ENCODE measurements around the gene LACTB.
A peak's percentile ranks its signal among the peaks of the same experiment; 100 is the strongest.

Gene LACTB

DNA sequence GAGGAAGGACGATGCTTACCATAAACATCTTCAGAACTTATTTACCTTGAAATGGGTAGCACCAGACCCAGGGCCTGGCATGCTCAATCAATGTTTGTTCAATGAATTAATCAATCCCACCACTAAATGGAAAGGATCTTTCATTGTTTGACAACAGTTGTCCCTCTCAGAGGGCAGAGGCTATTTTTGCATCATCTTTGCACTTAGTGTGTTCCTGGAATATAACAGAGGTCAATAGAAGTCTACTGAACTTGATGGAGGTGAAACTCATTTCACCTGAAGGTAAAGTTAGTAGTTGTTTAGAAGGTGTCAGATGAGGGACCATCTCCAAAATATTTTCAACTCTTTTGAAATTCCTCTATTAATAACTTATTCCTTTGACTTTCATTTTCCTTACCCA, 36.9 kb upstream of the LACTB start:
- TF ChIP-seq, protein P1, sequence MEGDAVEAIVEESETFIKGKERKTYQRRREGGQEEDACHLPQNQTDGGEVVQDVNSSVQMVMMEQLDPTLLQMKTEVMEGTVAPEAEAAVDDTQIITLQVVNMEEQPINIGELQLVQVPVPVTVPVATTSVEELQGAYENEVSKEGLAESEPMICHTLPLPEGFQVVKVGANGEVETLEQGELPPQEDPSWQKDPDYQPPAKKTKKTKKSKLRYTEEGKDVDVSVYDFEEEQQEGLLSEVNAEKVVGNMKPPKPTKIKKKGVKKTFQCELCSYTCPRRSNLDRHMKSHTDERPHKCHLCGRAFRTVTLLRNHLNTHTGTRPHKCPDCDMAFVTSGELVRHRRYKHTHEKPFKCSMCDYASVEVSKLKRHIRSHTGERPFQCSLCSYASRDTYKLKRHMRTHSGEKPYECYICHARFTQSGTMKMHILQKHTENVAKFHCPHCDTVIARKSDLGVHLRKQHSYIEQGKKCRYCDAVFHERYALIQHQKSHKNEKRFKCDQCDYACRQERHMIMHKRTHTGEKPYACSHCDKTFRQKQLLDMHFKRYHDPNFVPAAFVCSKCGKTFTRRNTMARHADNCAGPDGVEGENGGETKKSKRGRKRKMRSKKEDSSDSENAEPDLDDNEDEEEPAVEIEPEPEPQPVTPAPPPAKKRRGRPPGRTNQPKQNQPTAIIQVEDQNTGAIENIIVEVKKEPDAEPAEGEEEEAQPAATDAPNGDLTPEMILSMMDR (conservative IDR thresholded peaks at IDR 0.05) = no peak
- H3K27ac ChIP-seq = no peak overlapping the region

DNA sequence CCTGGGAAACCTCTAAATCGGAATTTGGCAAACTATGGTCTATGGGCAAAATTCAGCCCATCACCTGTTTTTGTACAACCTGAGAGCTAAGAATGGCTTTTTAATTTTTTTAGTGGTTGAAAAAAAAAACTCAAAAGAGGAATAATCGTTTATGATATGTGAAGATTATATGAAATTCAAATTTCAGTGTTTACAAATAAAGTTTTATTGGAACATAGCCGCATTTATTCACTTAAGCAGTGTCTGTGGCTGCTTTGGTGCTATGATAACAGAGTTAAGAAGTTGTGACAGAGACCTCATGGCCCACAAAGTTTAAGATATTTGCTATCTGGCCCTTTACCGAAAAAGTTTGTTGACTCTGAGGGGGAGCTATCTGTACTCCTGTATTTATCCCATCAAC, 36.4 kb upstream of the LACTB start:
- TF ChIP-seq, protein P1 (conservative IDR thresholded peaks at IDR 0.05) = no peak
- H3K27ac ChIP-seq = no peak overlapping the region

DNA sequence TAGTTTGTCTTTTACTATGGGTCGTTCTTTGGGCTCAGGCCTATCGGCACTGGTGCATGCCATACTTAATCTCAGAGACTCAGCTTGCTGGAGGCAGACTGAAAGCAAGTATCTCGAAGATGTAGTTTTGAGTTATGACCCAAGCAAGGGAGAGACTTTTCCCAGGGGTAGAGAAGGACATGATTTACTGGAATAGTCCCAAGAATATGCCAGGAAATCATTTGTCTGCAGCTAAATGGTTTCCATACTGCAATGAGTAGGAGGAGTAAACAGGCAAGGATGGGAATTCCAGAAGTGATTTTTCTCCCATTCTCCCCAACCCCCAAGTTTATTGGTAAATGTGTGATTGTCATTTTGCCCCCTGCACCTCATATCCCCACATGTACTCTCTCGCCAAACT, 35.4 kb upstream of the LACTB start:
- no peak overlapping the region; the same call in 1 of the 2 replicates for H3K27ac ChIP-seq
- TF ChIP-seq, protein P1 (conservative IDR thresholded peaks at IDR 0.05) = no peak

DNA sequence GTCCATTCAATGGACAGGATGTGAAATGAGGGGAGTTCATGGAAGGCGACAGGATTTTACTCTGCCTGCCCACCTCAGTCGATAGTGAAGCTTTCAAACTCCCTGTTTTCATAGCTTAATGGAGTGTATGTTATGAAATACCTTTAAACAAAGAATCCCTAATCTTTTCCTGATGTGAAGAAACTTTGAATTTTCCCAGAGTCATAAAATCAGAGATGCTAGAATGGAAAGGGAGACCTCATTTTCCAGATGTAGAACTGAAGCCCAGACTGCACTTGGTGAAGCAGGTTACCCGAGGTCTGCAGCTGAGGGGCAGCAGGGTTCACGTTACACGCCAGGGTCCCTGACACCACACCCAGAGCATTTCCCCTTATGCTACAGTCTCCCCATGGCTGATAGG, 34.7 kb upstream of the LACTB start:
- TF ChIP-seq, protein P1 (conservative IDR thresholded peaks at IDR 0.05) = no peak
- no peak overlapping the region; the same call in 1 of the 2 replicates for H3K27ac ChIP-seq

DNA sequence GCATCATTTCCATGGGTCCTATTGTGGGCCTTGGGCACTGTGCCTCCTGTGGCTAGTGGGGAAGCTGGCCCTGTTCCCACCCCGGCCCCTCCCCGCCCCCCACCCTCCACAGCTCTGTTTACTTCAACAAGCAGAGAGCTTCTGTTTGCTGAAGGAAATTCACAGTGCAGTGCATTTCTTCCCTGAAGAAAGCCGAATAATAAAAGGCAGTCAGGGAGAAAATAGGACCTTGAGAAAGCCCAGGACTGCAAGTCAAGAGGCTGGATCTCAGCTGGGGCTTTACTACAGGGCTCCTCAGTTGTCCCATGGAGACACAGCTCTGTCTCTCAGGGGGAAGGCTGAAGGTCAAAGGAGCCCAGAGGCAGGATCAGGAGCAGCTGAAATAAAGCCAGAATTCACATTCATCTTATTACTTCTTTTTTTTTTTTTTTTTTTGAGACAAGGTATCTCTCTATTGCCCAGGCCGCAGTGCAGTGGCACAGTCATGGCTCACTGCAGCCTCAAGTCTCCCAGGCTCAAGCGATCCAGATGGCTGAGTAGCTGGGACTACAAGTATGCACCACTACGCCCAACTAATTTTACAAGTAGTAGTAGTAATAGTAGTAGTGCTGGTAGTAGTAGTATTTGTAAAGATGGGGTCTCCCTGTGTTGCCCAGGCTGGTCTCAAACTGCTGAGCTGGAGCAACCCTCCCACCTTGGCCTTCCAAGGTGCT, 33.0 kb upstream of the LACTB start:
- peak overlapping the region; percentile 88 for H3K27ac ChIP-seq
- TF ChIP-seq, protein P1 (conservative IDR thresholded peaks at IDR 0.05) = no peak

DNA sequence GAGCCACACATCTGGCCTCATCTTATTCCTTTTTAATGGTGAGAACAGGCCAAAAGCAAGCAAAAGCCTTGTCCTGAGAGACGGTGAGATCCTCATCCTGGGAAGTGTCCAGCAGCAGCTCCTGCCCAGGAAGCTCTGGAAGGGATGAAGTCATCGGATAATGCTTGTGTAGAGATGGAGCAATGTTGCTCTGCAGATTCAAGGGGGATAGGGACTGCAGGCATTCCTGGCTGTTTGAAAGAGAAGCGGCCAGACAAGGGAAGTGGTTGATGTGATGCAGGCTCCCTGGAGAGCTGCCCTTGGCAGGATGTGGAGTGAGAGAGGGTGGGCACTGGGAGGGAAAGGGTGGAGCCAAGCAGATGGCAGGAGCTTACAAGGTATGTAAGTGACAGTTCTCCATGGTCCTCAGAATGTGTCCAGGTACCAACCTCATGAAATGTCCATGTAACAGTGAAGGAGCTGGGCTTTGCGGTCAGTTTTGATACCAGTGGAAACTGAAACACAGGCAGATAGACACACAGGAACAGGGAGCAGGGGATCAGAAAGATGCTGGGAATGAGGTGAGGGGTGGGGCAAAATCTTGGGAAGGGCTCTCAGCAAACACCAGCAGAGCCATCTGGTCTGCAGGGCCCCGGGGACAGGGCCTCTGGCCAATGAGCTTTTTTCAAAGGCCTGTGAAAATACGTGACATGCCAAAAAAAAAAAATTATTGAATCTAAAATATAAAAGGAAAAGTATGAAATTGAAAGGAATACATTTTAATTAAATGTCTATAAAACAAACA, 32.2 kb upstream of the LACTB start:
- H3K27ac ChIP-seq = peak overlapping the region; percentile 88
- TF ChIP-seq, protein P1 (conservative IDR thresholded peaks at IDR 0.05) = no peak

DNA sequence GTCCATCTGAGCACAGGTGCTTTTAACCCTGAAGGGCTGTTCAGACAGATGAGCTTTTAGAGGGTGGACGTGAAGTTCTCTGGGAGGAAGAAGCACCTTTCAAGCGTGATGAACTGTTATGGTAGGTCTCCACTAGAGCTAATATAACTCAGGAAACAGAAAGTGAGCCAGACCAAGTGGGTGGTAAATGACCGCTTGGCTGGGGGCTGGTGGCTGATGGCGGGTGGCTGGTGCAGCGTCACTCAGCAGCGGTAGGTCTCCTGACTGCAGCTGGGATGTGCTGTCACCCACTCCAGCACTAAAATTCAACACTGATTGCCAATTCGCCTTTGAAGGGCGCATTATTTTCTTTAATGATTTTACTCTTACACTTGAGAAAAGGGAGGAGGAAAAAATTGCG, 31.2 kb upstream of the LACTB start:
- TF ChIP-seq, protein P1 (conservative IDR thresholded peaks at IDR 0.05) = no peak
- H3K27ac ChIP-seq = peak overlapping the region; percentile 88; the same call in 1 of the 2 replicates

Measured in VCaP (cell line).